ENCODE results near the gene JADE1. TPM values are rescaled to one million over a fixed set of nuclear protein-coding genes. Genes with fewer than 3 reads are reported as not detected.

The JADE1 gene
- total and polyA plus RNA-seq, 2 of the 13 experiments (the other 11 are each of a cell fraction or from before 2014, with no cell fraction given) = 5.4 to 19.3 TPM

GRCh38 chr4:128809477-128810330 is at the start of gene JADE1 (continued):
- TF ChIP-seq, protein P1, sequence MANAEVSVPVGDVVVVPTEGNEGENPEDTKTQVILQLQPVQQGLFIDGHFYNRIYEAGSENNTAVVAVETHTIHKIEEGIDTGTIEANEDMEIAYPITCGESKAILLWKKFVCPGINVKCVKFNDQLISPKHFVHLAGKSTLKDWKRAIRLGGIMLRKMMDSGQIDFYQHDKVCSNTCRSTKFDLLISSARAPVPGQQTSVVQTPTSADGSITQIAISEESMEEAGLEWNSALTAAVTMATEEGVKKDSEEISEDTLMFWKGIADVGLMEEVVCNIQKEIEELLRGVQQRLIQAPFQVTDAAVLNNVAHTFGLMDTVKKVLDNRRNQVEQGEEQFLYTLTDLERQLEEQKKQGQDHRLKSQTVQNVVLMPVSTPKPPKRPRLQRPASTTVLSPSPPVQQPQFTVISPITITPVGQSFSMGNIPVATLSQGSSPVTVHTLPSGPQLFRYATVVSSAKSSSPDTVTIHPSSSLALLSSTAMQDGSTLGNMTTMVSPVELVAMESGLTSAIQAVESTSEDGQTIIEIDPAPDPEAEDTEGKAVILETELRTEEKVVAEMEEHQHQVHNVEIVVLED (CRISPR knock-in tag; IDR thresholded peaks at IDR 0.05; ENCODE audit: borderline replicate concordance) = peak; percentile 57; the same call in 1 of the 2 replicates
- TF ChIP-seq, protein P2, sequence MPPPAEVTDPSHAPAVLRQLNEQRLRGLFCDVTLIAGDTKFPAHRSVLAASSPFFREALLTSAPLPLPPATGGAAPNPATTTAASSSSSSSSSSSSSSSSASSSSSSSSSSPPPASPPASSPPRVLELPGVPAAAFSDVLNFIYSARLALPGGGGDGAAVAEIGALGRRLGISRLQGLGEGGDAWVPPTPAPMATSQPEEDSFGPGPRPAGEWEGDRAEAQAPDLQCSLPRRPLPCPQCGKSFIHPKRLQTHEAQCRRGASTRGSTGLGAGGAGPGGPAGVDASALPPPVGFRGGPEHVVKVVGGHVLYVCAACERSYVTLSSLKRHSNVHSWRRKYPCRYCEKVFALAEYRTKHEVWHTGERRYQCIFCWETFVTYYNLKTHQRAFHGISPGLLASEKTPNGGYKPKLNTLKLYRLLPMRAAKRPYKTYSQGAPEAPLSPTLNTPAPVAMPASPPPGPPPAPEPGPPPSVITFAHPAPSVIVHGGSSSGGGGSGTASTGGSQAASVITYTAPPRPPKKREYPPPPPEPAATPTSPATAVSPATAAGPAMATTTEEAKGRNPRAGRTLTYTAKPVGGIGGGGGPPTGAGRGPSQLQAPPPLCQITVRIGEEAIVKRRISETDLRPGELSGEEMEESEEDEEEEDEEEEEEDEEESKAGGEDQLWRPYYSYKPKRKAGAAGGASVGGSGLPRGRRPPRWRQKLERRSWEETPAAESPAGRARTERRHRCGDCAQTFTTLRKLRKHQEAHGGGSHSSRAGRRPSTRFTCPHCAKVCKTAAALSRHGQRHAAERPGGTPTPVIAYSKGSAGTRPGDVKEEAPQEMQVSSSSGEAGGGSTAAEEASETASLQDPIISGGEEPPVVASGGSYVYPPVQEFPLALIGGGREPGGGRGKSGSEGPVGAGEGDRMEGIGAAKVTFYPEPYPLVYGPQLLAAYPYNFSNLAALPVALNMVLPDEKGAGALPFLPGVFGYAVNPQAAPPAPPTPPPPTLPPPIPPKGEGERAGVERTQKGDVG (CRISPR knock-in tag; IDR thresholded peaks at IDR 0.05; ENCODE audit: borderline replicate concordance) = no peak
- TF ChIP-seq BHLHE40 (IDR thresholded peaks at IDR 0.05; ENCODE audit: low read length) (peak; percentile 10; the same call in 1 of the 2 replicates), CCDC6 (CRISPR knock-in tag; IDR thresholded peaks at IDR 0.05) (peak; percentile 83; the same call in 1 of the 2 replicates), ZNF580 (CRISPR knock-in tag; IDR thresholded peaks at IDR 0.05; ENCODE audit: borderline replicate concordance, low read depth) (0 out of 2 replicates have a peak, but pooled peaks have one; percentile 24), ZNF263 (CRISPR knock-in tag; IDR thresholded peaks at IDR 0.05) (peak; percentile 66), MIER3 (CRISPR knock-in tag; IDR thresholded peaks at IDR 0.05; ENCODE audit: borderline replicate concordance) (peak; percentile 48; the same call in 1 of the 2 replicates), HMGXB4 (CRISPR knock-in tag; IDR thresholded peaks at IDR 0.05; ENCODE audit: borderline replicate concordance in 1 of 2, low read depth in 1 of 2) (peak; percentile 73 to 88), ZMYM3 (CRISPR knock-in tag; IDR thresholded peaks at IDR 0.05) (no peak), FOXP1 (IDR thresholded peaks at IDR 0.05) (no peak), FOXP1 (CRISPR knock-in tag; IDR thresholded peaks at IDR 0.05) (0 out of 2 replicates have a peak, but pooled peaks have one; percentile 9), HMG20A (CRISPR knock-in tag; IDR thresholded peaks at IDR 0.05; ENCODE audit: borderline replicate concordance) (0 out of 2 replicates have a peak, but pooled peaks have one; percentile 11), KDM3A (CRISPR knock-in tag; IDR thresholded peaks at IDR 0.05; ENCODE audit: low read depth) (peak; percentile 70; the same call in 1 of the 2 replicates), TAF1 (CRISPR knock-in tag; IDR thresholded peaks at IDR 0.05) (peak; percentile 47; the same call in 1 of the 2 replicates)
- TF ChIP-seq, protein P3, sequence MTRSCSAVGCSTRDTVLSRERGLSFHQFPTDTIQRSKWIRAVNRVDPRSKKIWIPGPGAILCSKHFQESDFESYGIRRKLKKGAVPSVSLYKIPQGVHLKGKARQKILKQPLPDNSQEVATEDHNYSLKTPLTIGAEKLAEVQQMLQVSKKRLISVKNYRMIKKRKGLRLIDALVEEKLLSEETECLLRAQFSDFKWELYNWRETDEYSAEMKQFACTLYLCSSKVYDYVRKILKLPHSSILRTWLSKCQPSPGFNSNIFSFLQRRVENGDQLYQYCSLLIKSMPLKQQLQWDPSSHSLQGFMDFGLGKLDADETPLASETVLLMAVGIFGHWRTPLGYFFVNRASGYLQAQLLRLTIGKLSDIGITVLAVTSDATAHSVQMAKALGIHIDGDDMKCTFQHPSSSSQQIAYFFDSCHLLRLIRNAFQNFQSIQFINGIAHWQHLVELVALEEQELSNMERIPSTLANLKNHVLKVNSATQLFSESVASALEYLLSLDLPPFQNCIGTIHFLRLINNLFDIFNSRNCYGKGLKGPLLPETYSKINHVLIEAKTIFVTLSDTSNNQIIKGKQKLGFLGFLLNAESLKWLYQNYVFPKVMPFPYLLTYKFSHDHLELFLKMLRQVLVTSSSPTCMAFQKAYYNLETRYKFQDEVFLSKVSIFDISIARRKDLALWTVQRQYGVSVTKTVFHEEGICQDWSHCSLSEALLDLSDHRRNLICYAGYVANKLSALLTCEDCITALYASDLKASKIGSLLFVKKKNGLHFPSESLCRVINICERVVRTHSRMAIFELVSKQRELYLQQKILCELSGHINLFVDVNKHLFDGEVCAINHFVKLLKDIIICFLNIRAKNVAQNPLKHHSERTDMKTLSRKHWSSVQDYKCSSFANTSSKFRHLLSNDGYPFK (CRISPR knock-in tag; IDR thresholded peaks at IDR 0.05; ENCODE audit: borderline replicate concordance) = peak; percentile 59; the same call in 1 of the 2 replicates
